GM12872 (cell line): ENCODE measurements around the gene PLCL2.

ENCODE experiments used
- TF ChIP-seq, protein P1 (sequence below): IDR thresholded peaks from 3 replicates; pipeline ENCODE4 v1.5.1; 2011; ENCODE audit warnings: low read depth, mild to moderate bottlenecking, low read length, moderate library complexity; ENCODE audit not compliant: insufficient read depth

Gene PLCL2

DNA sequence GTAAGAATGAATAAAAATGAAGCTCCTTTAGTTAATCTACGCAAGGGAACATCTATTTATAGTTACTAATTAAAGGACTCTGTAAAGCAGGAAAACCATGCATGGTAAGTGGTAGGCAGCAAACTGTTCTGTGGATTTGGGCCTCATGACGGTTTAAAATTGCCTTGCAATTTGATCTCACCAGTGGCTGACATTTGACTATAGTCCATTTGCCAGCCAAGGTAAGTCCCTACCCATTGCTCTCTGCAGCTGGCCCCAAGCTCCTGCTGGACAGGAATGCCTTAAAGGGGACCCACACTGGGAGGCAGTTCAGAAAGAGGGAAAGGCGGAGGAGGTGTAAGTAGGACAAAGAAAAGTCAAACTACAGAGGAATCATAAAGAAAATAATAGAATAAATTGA, 203.3 kb downstream of the PLCL2 start:
- TF ChIP-seq, protein P1, sequence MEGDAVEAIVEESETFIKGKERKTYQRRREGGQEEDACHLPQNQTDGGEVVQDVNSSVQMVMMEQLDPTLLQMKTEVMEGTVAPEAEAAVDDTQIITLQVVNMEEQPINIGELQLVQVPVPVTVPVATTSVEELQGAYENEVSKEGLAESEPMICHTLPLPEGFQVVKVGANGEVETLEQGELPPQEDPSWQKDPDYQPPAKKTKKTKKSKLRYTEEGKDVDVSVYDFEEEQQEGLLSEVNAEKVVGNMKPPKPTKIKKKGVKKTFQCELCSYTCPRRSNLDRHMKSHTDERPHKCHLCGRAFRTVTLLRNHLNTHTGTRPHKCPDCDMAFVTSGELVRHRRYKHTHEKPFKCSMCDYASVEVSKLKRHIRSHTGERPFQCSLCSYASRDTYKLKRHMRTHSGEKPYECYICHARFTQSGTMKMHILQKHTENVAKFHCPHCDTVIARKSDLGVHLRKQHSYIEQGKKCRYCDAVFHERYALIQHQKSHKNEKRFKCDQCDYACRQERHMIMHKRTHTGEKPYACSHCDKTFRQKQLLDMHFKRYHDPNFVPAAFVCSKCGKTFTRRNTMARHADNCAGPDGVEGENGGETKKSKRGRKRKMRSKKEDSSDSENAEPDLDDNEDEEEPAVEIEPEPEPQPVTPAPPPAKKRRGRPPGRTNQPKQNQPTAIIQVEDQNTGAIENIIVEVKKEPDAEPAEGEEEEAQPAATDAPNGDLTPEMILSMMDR: no peak

DNA sequence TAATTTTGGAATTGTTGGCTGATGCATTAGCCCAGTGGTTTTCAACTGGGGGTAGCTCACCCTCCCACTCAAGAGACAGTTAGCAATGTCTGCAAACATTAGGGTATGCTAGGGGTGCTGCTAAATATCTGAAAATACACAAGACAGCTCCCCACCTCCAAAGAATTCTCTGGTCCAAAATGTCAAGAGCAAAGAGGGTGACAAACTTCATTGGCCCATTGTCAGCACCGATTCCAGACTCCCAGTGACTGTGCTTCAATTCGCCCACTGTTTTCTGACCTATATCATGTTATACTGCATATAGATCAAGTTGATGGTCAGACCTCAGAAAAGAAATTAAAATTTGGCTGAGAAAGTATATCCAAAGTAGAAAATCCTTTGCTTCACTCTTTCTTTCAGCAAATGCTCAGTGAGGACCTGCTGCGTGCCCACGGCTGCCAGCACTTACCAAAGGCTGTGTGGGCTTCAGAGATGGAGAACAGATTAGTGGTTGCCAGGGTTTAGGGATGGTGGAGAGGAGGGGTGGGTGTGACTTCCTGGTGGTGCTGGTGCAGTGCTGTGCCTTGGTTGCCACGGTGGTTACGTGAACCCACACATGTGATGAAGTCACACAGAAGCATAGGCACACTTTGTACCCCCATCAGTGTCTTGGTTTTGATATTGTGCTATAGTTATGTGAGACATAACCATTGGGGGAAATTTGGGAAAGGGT, 204.0 kb downstream of the PLCL2 start:
- TF ChIP-seq, protein P1: no peak

DNA sequence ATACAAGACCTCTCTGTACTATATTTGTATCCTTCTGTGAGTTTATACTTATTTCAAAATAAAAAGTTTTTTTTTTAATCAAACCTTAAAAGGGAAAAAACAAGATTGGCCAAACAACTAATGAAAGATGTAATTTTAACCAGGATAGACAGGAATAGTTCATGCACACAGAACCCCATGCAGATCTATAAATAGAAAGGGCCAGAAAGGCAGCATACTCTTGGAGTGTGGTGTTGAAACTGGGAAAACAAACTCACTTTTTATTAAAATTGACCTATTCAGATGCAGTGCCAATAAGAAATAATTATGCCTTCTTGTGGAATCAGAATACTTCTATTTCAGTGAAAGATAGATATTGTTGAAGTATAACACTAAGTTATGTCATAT, 204.6 kb downstream of the PLCL2 start:
- TF ChIP-seq, protein P1: no peak

DNA sequence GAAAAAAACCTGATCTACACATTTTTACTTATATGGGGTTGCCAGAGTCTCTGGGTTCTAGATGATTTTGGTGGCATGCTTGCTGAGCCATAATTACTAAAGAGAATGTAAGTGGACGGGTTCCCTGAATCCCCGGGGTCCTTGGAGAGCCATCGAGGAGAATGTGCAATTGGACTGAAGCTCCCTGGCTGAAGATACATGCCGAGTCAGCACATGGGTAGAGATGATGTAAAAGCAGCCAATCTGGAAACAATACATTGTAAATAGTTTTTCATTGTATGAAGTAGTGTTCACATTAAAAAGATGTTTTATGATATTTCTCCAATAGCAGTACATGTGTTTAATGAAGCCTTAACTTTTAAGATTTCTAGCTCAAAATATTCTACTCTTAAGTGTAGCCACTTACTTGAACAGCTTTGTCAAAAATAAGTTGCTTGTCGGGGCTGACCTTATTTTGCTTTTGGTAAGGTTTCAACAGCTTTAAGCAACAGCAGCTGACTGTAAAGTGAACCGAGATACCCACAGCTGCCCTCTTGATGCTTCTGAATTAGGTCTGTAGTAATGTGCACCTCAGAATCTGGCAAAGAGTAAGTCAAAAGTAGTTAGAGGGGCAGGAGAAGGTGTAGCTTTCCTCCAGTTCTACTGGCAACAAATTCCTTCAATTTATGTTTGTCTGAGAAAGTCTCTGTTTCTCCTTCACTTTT, 205.7 kb downstream of the PLCL2 start:
- TF ChIP-seq, protein P1: no peak

DNA sequence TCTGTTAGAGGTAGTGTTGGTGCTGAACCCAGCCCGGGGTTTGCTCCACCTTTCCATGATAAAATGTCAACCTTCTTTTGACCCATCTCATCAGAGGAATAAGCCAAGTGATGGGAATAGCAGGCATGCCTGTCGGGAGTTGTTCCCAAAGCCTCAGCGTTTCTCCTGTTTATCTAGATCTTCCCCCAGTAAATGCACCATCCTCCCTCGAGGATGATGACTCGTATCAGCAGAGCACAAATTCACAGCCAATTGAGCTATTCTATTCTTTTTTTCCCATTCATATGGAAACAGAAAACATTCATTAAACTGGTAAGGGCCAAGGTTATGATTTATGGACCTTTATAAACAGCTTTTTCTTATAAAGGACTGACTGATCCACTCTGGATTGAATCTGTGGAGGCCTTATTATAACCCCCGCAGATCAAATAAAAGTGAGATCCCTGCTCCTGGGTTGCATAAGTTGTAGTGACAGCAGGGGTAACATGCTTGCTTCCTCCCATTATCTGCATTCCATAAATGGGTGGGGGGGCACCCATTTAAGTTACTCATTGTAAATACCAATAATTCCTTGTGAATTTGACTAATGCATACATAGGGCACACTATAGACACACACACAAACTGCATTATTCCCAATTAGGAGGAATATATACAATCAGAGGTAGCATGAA, 207.3 kb downstream of the PLCL2 start:
- TF ChIP-seq, protein P1: no peak

DNA sequence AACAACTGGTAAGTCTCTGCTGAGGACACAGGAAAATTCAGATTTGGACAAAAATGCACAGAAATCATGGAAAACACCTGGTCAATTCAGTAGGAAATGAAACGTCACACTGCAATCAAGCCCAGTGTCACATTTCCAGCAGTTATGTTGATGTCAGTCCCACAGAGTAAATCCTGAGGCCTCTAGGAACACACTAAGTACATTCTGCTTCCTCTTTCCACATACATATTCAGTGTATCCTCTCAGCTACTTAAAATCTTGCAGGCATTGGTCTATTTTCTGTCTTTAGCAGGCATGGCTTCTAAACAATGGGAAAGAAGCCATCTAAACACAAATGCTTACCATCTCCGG, 207.8 kb downstream of the PLCL2 start:
- TF ChIP-seq, protein P1: no peak

DNA sequence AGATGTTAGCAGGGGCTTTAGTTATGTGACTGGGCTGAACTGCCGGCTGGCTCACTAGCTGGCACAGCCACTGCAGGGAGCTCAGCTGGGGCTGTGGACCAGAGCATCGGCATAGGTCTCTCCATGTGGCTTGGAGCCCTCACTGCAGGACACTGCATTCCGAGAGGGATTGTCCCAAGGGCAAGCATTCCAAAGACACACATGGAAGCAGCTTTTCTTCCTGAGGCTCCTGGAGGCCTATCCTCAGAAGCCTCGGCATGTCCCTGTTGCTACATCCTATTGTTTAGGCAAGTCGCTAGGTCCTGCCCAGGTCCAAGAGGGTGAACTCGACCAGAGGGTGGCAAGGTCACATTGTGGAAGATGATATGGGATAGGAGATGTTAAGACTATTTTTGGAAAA, 209.8 kb downstream of the PLCL2 start:
- TF ChIP-seq, protein P1: no peak
